Activated CD4-positive, alpha-beta memory T cell treated with anti-CD3 and anti-CD28 coated beads, Interleukin-2, amount 10 ng/mL, durations not matched to agents 7 days and 5 days (primary cell): ENCODE measurements around the gene CCND3. TPM values are rescaled to one million over a fixed set of nuclear protein-coding genes. Genes with fewer than 3 reads are reported as not detected.
A peak's percentile ranks its signal among the peaks of the same experiment; 100 is the strongest.

Experiments used
- CTCF ChIA-PET: fragments of 350-600 bp; sonication (Branson Sonifier 250); formaldehyde crosslinking; loops from one replicate; lab custom pipeline; 2021; ENCODE audit warnings: antibody characterized with exemption, inconsistent platforms; lab: Charles Lee
- POLR2A ChIA-PET: fragments of 350-600 bp; sonication (Branson Sonifier 250); formaldehyde crosslinking; loops from one replicate; lab custom pipeline; 2021; ENCODE audit warnings: antibody characterized with exemption; lab: Charles Lee
- DNase-seq: peaks from one replicate; pipeline ENCODE4 v3.0.0-alpha.2; 2020
- H3K27ac Mint-ChIP-seq: one replicate; pipeline ENCODE4 v1.8.0; 2021; ENCODE audit warnings: mild to moderate bottlenecking, mixed read lengths
- H3K27me3 Mint-ChIP-seq: one replicate; pipeline ENCODE4 v1.8.0; 2021; ENCODE audit warnings: mixed read lengths
- H3K36me3 Mint-ChIP-seq: one replicate; pipeline ENCODE4 v1.8.0; 2021; ENCODE audit warnings: low read depth, mixed read lengths
- H3K4me1 Mint-ChIP-seq: one replicate; pipeline ENCODE4 v1.8.0; 2021; ENCODE audit warnings: mixed read lengths
- H3K4me3 Mint-ChIP-seq: one replicate; pipeline ENCODE4 v1.8.0; 2021; ENCODE audit warnings: mild to moderate bottlenecking, mixed read lengths
- H3K9me3 Mint-ChIP-seq: one replicate; pipeline ENCODE4 v1.8.0; 2021; ENCODE audit warnings: mixed read lengths
- total RNA-seq, 2 experiments: library from RNA; stranded (reverse); gene quantifications; one replicate each; pipeline ENCODE4 v1.2.3, GENCODE V29; 2021

CCND3 gene
- total RNA-seq, 2 experiments from 2014 or later, result 456 to 464 TPM

- no peak for DNase-seq
- Mint-ChIP-seq H3K27ac (peak overlapping the region; percentile 93), H3K36me3 (peaks cover 40% of the 10 kb centered on the region), H3K9me3 (no peaks in the 10 kb centered on the region), H3K4me3 (peak overlapping the region; percentile 75), H3K4me1 (peaks cover 31% of the 10 kb centered on the region), H3K27me3 (no peaks in the 10 kb centered on the region)
- POLR2A ChIA-PET, result interaction anchor here (1.0 to 17.3 kb wide), 11 partner anchors 9 to 161 kb away, joined by 3 to 553 read pairs (median 9); partner anchors contain the start of genes BYSL, MED20, TAF8 and TOMM6
- CTCF ChIA-PET, result interaction anchor here (0.6 to 17.8 kb wide), 12 partner anchors 10 to 162 kb away, joined by 3 to 383 read pairs (median 4); partner anchors contain the start of genes BYSL, MED20, PRICKLE4 and TAF8
Measured at GRCh38 chr6:41942067-41942851, 651 bp upstream of the CCND3 start.

DNA sequence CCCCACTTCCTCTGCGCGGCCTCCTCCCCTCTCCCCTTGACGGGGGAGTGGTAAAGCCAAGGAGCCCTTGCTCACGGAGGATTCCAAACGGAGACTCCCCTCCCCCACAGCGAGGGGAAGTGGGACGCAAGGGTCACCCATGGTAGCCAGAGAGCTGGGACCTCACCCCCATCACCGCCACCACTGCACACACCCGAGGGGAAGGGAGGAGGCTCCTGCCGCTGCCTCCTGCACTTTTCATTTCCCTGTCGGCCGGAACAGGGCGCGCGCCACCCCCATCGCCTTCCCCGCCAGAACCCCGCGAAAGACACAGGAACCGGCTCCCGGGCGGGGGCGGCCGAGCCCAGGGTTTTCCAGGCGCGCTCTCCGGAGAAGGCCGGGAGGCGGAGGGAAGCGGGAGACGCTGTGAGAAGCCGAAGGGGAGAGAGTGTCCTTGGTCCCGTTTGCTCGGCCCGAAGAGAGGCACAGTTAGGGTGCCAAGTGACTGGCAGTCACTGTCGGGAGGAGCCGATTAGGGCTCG is 789 bp downstream of the CCND3 start:
- Mint-ChIP-seq H3K4me1 (peaks cover 42% of the 10 kb centered on the region), H3K27me3 (no peaks in the 10 kb centered on the region), H3K36me3 (peaks cover 54% of the 10 kb centered on the region), H3K27ac (peak overlapping the region; percentile 93), H3K9me3 (no peaks in the 10 kb centered on the region), H3K4me3 (peak overlapping the region; percentile 100)
- peak; percentile 73 for DNase-seq
- CTCF ChIA-PET, result interaction anchor here (1.9 to 17.8 kb wide), 4 partner anchors 18 to 154 kb away, joined by 5 to 383 read pairs (median 108); partner anchors contain the start of genes BYSL, MED20, TAF8 and TOMM6
- POLR2A ChIA-PET, result interaction anchor here (1.0 to 17.3 kb wide), 12 partner anchors 11 to 153 kb away, joined by 3 to 553 read pairs (median 22); partner anchors contain the start of genes BYSL, MED20, TAF8 and TOMM6

DNA sequence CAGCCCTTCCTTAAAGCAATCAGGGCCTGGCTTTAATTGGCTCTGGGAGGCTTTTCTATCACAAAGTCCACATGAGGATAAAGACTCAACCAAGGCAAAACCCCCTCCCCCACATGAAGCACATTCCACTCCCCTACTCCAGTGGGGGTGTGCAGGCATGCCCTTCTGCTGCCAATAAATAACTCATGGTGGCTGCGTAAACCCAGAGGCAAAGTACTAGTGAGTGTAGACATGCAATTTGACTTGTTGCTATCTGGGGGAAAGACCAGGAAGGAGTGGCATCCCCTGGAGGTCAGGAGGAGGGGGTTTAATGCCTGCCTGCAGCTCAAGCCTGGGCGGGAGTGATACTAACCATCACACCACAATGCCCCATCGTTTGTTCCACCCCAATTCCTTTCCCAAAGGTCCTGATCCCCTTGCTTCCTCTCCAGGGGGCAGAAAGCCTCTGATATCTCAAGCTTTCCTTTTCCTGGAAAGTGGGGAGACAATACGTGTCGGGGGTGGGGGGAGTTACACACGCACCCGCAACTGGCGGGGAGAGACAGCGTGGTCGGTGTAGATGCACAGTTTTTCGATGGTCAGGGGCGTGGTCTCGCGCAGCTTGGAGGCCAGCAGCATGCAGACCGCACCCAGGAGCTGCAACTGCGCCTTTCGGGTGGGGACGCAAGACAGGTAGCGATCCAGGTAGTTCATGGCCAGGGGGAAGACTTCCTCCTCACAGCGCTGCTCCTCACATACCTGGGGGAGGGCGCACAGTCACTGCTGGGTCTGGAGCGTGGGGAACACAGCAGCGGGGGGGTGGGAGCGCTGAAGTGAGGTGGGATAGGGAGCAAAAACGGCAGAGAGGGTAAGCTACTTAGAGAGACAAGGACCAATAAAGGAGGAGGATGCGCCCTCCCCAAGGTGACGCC is 1.5 kb downstream of the CCND3 start:
- Mint-ChIP-seq H3K27ac (peak overlapping the region; percentile 93), H3K36me3 (peaks cover 61% of the 10 kb centered on the region), H3K4me1 (peaks cover 49% of the 10 kb centered on the region), H3K4me3 (peak overlapping the region; percentile 100), H3K9me3 (no peaks in the 10 kb centered on the region), H3K27me3 (no peaks in the 10 kb centered on the region)
- peak; percentile 67 for DNase-seq
- ChIA-PET POLR2A (interaction anchor here (0.9 to 17.3 kb wide), 16 partner anchors 11 to 164 kb away, joined by 3 to 553 read pairs (median 12); partner anchors contain the start of genes BYSL, MED20, TAF8 and TOMM6), CTCF (interaction anchor here (0.7 to 17.8 kb wide), 10 partner anchors 17 to 153 kb away, joined by 3 to 383 read pairs (median 4); partner anchors contain the start of genes BYSL, MED20, TAF8 and TOMM6)

- no peaks in the 10 kb centered on the region for H3K27me3 Mint-ChIP-seq
- POLR2A ChIA-PET, result interaction anchor here (0.9 to 17.3 kb wide), 17 partner anchors 10 to 165 kb away, joined by 3 to 553 read pairs (median 12); partner anchors contain the start of genes BYSL, MED20, TAF8 and TOMM6
- H3K9me3 Mint-ChIP-seq, result no peaks in the 10 kb centered on the region
- peaks cover 57% of the 10 kb centered on the region for H3K4me1 Mint-ChIP-seq
- peak overlapping the region; percentile 100 for H3K4me3 Mint-ChIP-seq
- peak; percentile 59 for DNase-seq
- CTCF ChIA-PET, result interaction anchor here (0.7 to 17.8 kb wide), 14 partner anchors 16 to 152 kb away, joined by 3 to 383 read pairs (median 4); partner anchors contain the start of genes BYSL, MED20, TAF8 and TOMM6
- peak overlapping the region; percentile 93 for H3K27ac Mint-ChIP-seq
- peaks cover 69% of the 10 kb centered on the region for H3K36me3 Mint-ChIP-seq
Measured at GRCh38 chr6:41939176-41939847, 2.3 kb downstream of the CCND3 start.

DNA sequence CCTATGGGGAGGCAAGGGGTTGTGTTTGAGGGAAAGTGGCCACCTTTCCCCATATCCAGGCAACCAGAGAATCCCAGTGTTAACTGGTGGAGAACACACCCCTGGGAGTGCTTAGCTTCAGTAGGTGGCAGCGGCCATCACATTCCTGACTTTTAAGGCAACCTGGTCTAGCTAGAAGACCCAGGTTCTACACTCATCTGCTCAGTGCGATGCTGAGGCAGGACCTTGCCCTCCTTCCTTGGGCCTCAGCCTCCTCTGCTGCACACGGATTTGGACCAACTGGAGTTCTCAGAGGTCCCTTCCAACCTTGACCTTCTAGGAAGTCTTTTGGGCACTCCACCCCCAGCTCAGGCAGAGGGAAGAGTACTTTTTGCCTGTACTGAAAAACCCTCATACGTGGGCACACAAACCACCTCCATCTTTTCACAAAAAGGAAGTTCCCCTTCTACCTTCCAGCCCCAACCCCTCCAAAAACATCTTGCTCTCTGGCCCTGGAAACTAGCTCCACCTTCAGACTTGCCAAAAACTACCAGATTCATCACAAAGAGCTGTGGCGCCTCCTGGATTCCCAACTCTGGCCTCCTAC is 2.9 kb downstream of the CCND3 start:
- ChIA-PET CTCF (interaction anchor here (0.8 to 17.8 kb wide), 15 partner anchors 16 to 276 kb away, joined by 3 to 383 read pairs (median 5); partner anchors contain the start of genes BYSL, MED20, TAF8 and TOMM6), POLR2A (interaction anchor here (1.0 to 17.3 kb wide), 16 partner anchors 9 to 152 kb away, joined by 3 to 553 read pairs (median 13); partner anchors contain the start of genes BYSL, MED20, TAF8 and TOMM6)
- Mint-ChIP-seq H3K4me1 (peaks cover 61% of the 10 kb centered on the region), H3K27me3 (no peaks in the 10 kb centered on the region), H3K4me3 (peak overlapping the region; percentile 100), H3K36me3 (peaks cover 75% of the 10 kb centered on the region), H3K27ac (peak overlapping the region; percentile 93), H3K9me3 (no peaks in the 10 kb centered on the region)
- DNase-seq, result no peak

DNA sequence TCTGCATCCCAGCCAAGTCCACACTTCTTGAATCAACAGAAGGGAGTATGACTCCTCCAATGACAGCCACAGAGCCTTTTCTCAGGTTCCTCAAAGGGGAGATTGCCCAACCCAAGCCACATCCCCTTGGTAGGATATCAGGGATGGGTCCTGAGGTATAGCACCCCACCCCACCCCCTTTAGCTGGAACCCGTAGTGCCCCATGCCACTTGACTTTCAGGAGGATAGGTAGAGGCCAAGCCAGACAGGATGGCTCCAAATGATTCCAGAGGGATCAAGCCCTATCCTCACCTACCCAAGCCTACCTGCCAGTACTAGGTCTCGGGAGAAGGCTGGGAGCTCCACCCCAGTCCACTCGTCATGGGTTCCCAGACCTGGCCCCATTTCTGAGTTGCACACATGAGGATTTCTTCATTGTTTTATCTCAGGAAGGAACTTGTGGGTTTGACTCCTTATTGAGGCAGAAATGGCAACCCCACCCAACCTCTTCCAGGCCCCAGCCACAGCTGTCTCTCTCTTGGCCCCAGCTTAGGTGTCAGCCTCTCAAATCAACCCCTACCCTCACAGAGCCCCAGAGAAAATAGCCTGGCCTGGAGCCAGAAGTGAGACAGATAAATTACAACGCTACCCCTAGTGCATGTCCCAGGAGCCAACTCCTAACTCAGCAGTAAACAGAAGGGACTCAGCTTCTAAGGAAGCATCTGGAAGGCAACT is 3.6 kb downstream of the CCND3 start:
- peaks cover 78% of the 10 kb centered on the region for H3K36me3 Mint-ChIP-seq
- DNase-seq, result peak; percentile 68
- peak overlapping the region; percentile 93 for H3K27ac Mint-ChIP-seq
- POLR2A ChIA-PET, result interaction anchor here (1.0 to 17.3 kb wide), 14 partner anchors 9 to 151 kb away, joined by 3 to 553 read pairs (median 13); partner anchors contain the start of genes BYSL, MED20, TAF8 and TOMM6
- H3K4me1 Mint-ChIP-seq, result peaks cover 59% of the 10 kb centered on the region
- peak overlapping the region; percentile 100 for H3K4me3 Mint-ChIP-seq
- no peaks in the 10 kb centered on the region for H3K27me3 Mint-ChIP-seq
- CTCF ChIA-PET, result interaction anchor here (0.8 to 17.8 kb wide), 14 partner anchors 15 to 276 kb away, joined by 3 to 383 read pairs (median 6); partner anchors contain the start of genes BYSL, MED20, TAF8 and TOMM6
- no peaks in the 10 kb centered on the region for H3K9me3 Mint-ChIP-seq

- DNase-seq, result no peak
- Mint-ChIP-seq H3K9me3 (no peaks in the 10 kb centered on the region), H3K27me3 (no peaks in the 10 kb centered on the region), H3K27ac (peak overlapping the region; percentile 93), H3K4me1 (peaks cover 61% of the 10 kb centered on the region), H3K4me3 (peak overlapping the region; percentile 100), H3K36me3 (peaks cover 83% of the 10 kb centered on the region)
- POLR2A ChIA-PET, result interaction anchor here (1.0 to 17.3 kb wide), 13 partner anchors 15 to 150 kb away, joined by 3 to 553 read pairs (median 12); partner anchors contain the start of genes BYSL, MED20, TAF8 and TOMM6
- CTCF ChIA-PET, result interaction anchor here (1.3 to 17.8 kb wide), 7 partner anchors 14 to 151 kb away, joined by 4 to 383 read pairs (median 11); partner anchors contain the start of genes BYSL, MED20, TAF8 and TOMM6
Measured at GRCh38 chr6:41937472-41937860, 4.1 kb downstream of the CCND3 start.

DNA sequence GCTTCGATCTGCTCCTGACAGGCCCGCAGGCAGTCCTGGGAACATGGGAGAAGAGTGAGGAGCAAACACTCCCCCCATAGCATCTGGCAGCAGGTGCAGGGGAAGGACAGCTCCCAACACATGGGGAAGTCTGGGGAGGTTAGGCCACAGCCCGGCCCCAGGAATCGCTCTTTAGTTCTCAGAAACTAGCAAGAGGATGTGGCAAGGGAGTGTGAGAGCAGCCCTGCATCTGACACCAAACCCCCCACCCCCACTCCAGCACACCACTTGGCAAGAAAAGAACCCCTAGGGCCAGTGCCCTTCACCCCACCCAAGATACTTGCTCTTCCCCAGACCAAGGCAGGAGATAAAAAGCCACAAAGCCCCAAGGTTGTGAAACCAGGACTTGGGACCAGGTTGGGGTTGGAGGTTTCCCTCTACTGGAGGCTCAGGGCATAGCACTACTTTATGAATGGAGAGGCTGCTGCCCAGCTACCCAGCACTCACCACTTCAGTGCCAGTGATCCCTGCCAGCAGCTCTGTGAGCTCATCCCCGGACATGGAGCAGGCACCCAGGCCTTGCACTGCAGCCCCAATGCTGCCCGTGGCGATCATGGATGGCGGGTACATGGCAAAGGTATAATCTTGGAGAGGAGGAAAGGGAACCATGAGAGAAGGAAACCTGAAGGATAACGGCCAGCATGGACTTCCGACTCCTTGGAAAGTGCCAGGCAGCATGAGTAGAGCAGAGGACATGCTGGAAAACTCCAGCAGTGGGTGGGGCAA is 5.4 kb downstream of the CCND3 start:
- Mint-ChIP-seq H3K4me3 (peak overlapping the region; percentile 100), H3K4me1 (peaks cover 66% of the 10 kb centered on the region), H3K9me3 (no peaks in the 10 kb centered on the region), H3K27me3 (no peaks in the 10 kb centered on the region), H3K27ac (peak overlapping the region; percentile 93), H3K36me3 (peaks cover 95% of the 10 kb centered on the region)
- peak; percentile 95 for DNase-seq
- POLR2A ChIA-PET, result interaction anchor here (0.7 to 17.3 kb wide), 17 partner anchors 8 to 281 kb away, joined by 3 to 553 read pairs (median 5); partner anchors contain the start of genes BYSL, MED20, TAF8 and TOMM6
- CTCF ChIA-PET, result interaction anchor here (0.6 to 17.8 kb wide), 14 partner anchors 9 to 153 kb away, joined by 3 to 383 read pairs (median 4); partner anchors contain the start of genes BYSL, MED20, TAF8 and TOMM6

GRCh38 chr6:41935685-41936072 is 5.9 kb downstream of the CCND3 start:
- Mint-ChIP-seq H3K36me3 (peaks cover 96% of the 10 kb centered on the region), H3K4me1 (peaks cover 67% of the 10 kb centered on the region), H3K9me3 (no peaks in the 10 kb centered on the region), H3K27ac (peak overlapping the region; percentile 93), H3K4me3 (peak overlapping the region; percentile 100), H3K27me3 (no peaks in the 10 kb centered on the region)
- DNase-seq, result no peak
- POLR2A ChIA-PET, result interaction anchor here (0.7 to 17.3 kb wide), 15 partner anchors 9 to 149 kb away, joined by 3 to 553 read pairs (median 5); partner anchors contain the start of genes BYSL, MED20, TAF8 and TOMM6
- CTCF ChIA-PET, result interaction anchor here (0.6 to 17.8 kb wide), 12 partner anchors 8 to 153 kb away, joined by 3 to 383 read pairs (median 4); partner anchors contain the start of genes BYSL, MED20, TAF8 and TOMM6
